OCI-LY1 (cell line): ENCODE results near the gene PKNOX2.

Experiments used
- CTCF ChIP-seq: fragments of 200-600 bp; sonication (generic), shearing (Covaris generic); IDR thresholded peaks from 2 replicates; pipeline ENCODE4 v1.5.1; 2017; ENCODE audit warnings: mild to moderate bottlenecking, antibody characterized with exemption, low read length, moderate library complexity, mixed read lengths
- EZH2 ChIP-seq: fragments of 200-600 bp; sonication (generic), shearing (Covaris generic); IDR thresholded peaks from 2 replicates; pipeline ENCODE4 v1.8.0; 2017; ENCODE audit warnings: borderline replicate concordance, mixed run types, mild to moderate bottlenecking, antibody characterized with exemption, low read length, moderate library complexity, mixed read lengths

GRCh38 chr11:125177543-125177942 lies 13.0 kb downstream of the PKNOX2 start:
- TF ChIP-seq CTCF = no peak
- TF ChIP-seq EZH2 = no peak
